ENCODE results near the gene NRP2.
A peak's percentile ranks its signal among the peaks of the same experiment; 100 is the strongest.

The NRP2 gene

GRCh38 chr2:205682239-205682970 is at the start of gene NRP2:
TSS of gene NRP2 (plus strand) at chr2:205682501. CDS start at chr2:205683291, 790 bp downstream.
- no peak for TF ChIP-seq ZNF274 (IDR thresholded peaks at IDR 0.05; ENCODE audit: low read depth, low read length)
- peak within 1 kb of the TSS; percentile 38; the same call in 1 of the 2 replicates for H3K4me3 ChIP-seq (ENCODE audit: low read length)

GRCh38 chr2:205633994-205634393 is 48.3 kb upstream of the NRP2 start:
- no peak for TF ChIP-seq ZNF274 (IDR thresholded peaks at IDR 0.05; ENCODE audit: low read depth, low read length)
- no peak overlapping the region for H3K4me3 ChIP-seq (ENCODE audit: low read length)

- H3K4me3 ChIP-seq (ENCODE audit: low read length) = no peak overlapping the region
- TF ChIP-seq ZNF274 (IDR thresholded peaks at IDR 0.05; ENCODE audit: low read depth, low read length) = no peak
Measured at GRCh38 chr2:205636549-205637319, 45.6 kb upstream of the NRP2 start.

- no peak for TF ChIP-seq ZNF274 (IDR thresholded peaks at IDR 0.05; ENCODE audit: low read depth, low read length)
- H3K4me3 ChIP-seq (ENCODE audit: low read length) = no peak overlapping the region
Measured at GRCh38 chr2:205637320-205637602, 45.0 kb upstream of the NRP2 start.

- TF ChIP-seq ZNF274 (IDR thresholded peaks at IDR 0.05; ENCODE audit: low read depth, low read length) = no peak
- H3K4me3 ChIP-seq (ENCODE audit: low read length) = no peak overlapping the region
Measured at GRCh38 chr2:205637779-205638503, 44.4 kb upstream of the NRP2 start.

- TF ChIP-seq ZNF274 (IDR thresholded peaks at IDR 0.05; ENCODE audit: low read depth, low read length) = no peak
- H3K4me3 ChIP-seq (ENCODE audit: low read length) = no peak overlapping the region
Measured at GRCh38 chr2:205640716-205641115, 41.6 kb upstream of the NRP2 start.

GRCh38 chr2:205642599-205643356 is 39.5 kb upstream of the NRP2 start:
- TF ChIP-seq ZNF274 (IDR thresholded peaks at IDR 0.05; ENCODE audit: low read depth, low read length) = no peak
- H3K4me3 ChIP-seq (ENCODE audit: low read length) = no peak overlapping the region

GRCh38 chr2:205643391-205643885 is 38.9 kb upstream of the NRP2 start:
- no peak for TF ChIP-seq ZNF274 (IDR thresholded peaks at IDR 0.05; ENCODE audit: low read depth, low read length)
- no peak overlapping the region for H3K4me3 ChIP-seq (ENCODE audit: low read length)

- no peak overlapping the region for H3K4me3 ChIP-seq (ENCODE audit: low read length)
- no peak for TF ChIP-seq ZNF274 (IDR thresholded peaks at IDR 0.05; ENCODE audit: low read depth, low read length)
Measured at GRCh38 chr2:205644018-205644417, 38.3 kb upstream of the NRP2 start.

- TF ChIP-seq ZNF274 (IDR thresholded peaks at IDR 0.05; ENCODE audit: low read depth, low read length) = no peak
Measured at GRCh38 chr2:205646680-205647079, 35.6 kb upstream of the NRP2 start.

GRCh38 chr2:205650450-205650849 is 31.9 kb upstream of the NRP2 start:
- TF ChIP-seq ZNF274 (IDR thresholded peaks at IDR 0.05; ENCODE audit: low read depth, low read length) = no peak
- no peak overlapping the region for H3K4me3 ChIP-seq (ENCODE audit: low read length)

More at GRCh38 chr2:205646680-205647079, 35.6 kb upstream of the NRP2 start:
- H3K4me3 ChIP-seq (ENCODE audit: low read length) = no peak overlapping the region

- no peak overlapping the region for H3K4me3 ChIP-seq (ENCODE audit: low read length)
- TF ChIP-seq ZNF274 (IDR thresholded peaks at IDR 0.05; ENCODE audit: low read depth, low read length) = no peak
Measured at GRCh38 chr2:205650931-205651330, 31.4 kb upstream of the NRP2 start.

- no peak overlapping the region for H3K4me3 ChIP-seq (ENCODE audit: low read length)
- TF ChIP-seq ZNF274 (IDR thresholded peaks at IDR 0.05; ENCODE audit: low read depth, low read length) = no peak
Measured at GRCh38 chr2:205651719-205652118, 30.6 kb upstream of the NRP2 start.

Measured in GM08714 (cell line).